Measurements from ENCODE around the gene SYT15. TPM values are rescaled to one million over a fixed set of nuclear protein-coding genes. Genes with fewer than 3 reads are reported as not detected.
A peak's percentile ranks its signal among the peaks of the same experiment; 100 is the strongest.

Gene SYT15
- total and polyA plus RNA-seq, 2 of the 4 experiments (the other 2 are of a cell fraction) = 0.54 to 0.68 TPM

- Histone ChIP-seq H3K4ac (ENCODE audit: low read depth, low read length) (no peak within 1 kb of the TSS), H4K5ac (ENCODE audit: low read depth, low read length) (no peak within 1 kb of the TSS), H3K79me1 (ENCODE audit: low read depth in 1 of 2, low read length in 2 of 2) (no peaks in the 10 kb centered on the region), H3K27ac (ENCODE audit: insufficient read depth, low read length) (no peak within 1 kb of the TSS), H3K14ac (replicated peaks; ENCODE audit: low read depth, low read length) (no peak within 1 kb of the TSS), H2BK15ac (ENCODE audit: low read depth, low read length) (no peak within 1 kb of the TSS), H3K9ac (ENCODE audit: low read depth, low read length) (no peak within 1 kb of the TSS), H2BK5ac (ENCODE audit: low read depth, low read length, poor library complexity, severe bottlenecking) (no peak within 1 kb of the TSS), H2BK120ac (ENCODE audit: low read depth, low read length) (no peak within 1 kb of the TSS), H3K9me1 (ENCODE audit: insufficient read depth, low read length) (no peaks in the 10 kb centered on the region; the same call in 1 of the 2 replicates), H3K4me3 (ENCODE audit: insufficient read depth, low read depth, low read length) (peak within 1 kb of the TSS; percentile 15), H3K23ac (ENCODE audit: low read depth, low read length) (no peak within 1 kb of the TSS), H3K18ac (ENCODE audit: low read depth, low read length) (no peak within 1 kb of the TSS), H2AK9ac (replicated peaks; ENCODE audit: low read depth, low read length, poor library complexity) (no peak within 1 kb of the TSS), H3K36me3 (ENCODE audit: control insufficient read depth, insufficient read depth, low read length) (no peaks in the 10 kb centered on the region), H3K4me2 (ENCODE audit: low read depth, low read length) (peak within 1 kb of the TSS; percentile 47; the same call in 1 of the 2 replicates), H4K91ac (ENCODE audit: insufficient read depth, low read depth, low read length) (no peak within 1 kb of the TSS), H2BK20ac (ENCODE audit: low read depth, low read length) (no peak within 1 kb of the TSS), H2AFZ (replicated peaks; ENCODE audit: low read length, poor library complexity) (peak within 1 kb of the TSS; percentile 69), H4K20me1 (ENCODE audit: insufficient read depth, low read length) (no peaks in the 10 kb centered on the region), H4K8ac (ENCODE audit: low read depth in 2 of 2, low read length in 2 of 2) (no peak within 1 kb of the TSS), H3K27me3 (ENCODE audit: control insufficient read depth, insufficient read depth, low read length) (peaks cover 77% of the 10 kb centered on the region), H3K9me3 (ENCODE audit: control insufficient read depth, insufficient read depth, low read length) (no peaks in the 10 kb centered on the region), H3K4me1 (ENCODE audit: control insufficient read depth, insufficient read depth, low read length) (no peaks in the 10 kb centered on the region; the same call in 1 of the 2 replicates), H3K56ac (ENCODE audit: extremely low read depth, insufficient read depth, low read length) (no peak within 1 kb of the TSS), H2AK5ac (ENCODE audit: low read depth, low read length) (no peak within 1 kb of the TSS)
- 4% methylated on average over 57 of the region's 74 CpGs; no CpG with 5 or more reads in 1 of the 2 experiments for WGBS, 2 experiments (ENCODE audit: extremely low coverage in 2 of 2, insufficient read length in 1 of 2)
- ATAC-seq (ENCODE audit: low read depth) (peak; percentile 41), DNase-seq (no peak)
- TF ChIP-seq BHLHE40 (IDR thresholded peaks at IDR 0.05; ENCODE audit: low read depth, low read length) = no peak
- no peak for TF ChIP-seq RAD21 (IDR thresholded peaks at IDR 0.05; ENCODE audit: low read length)
- no peak for TF ChIP-seq CHD1 (IDR thresholded peaks at IDR 0.05; ENCODE audit: low read depth, low read length)
- TF ChIP-seq USF2 (IDR thresholded peaks at IDR 0.05; ENCODE audit: low read depth, low read length) = no peak
- no peak for TF ChIP-seq CTCF (conservative IDR thresholded peaks at IDR 0.05; ENCODE audit: low read depth, low read length)
- no peak for TF ChIP-seq CEBPB (IDR thresholded peaks at IDR 0.05; ENCODE audit: low read depth, low read length)
- no peak for TF ChIP-seq MAFK (IDR thresholded peaks at IDR 0.05; ENCODE audit: low read depth, low read length)
- TF ChIP-seq POLR2A (IDR thresholded peaks at IDR 0.05; ENCODE audit: low read depth, low read length) = no peak
- dilution Hi-C loops (cut with HindIII; ENCODE audit: low sequenced_read_pairs, unreplicated experiment) (no loop called here), intact Hi-C loops (cut with micrococcal nuclease) (no loop called here), in situ Hi-C loops (cut with MboI; ENCODE audit: low sequenced_read_pairs) (no loop called here)
- POLR2A ChIA-PET (ENCODE audit: unreplicated experiment) = no interaction called here
- CTCF ChIA-PET = no interaction called here
- BruUV-seq (replicated peaks) = no TSS peak
Measured at GRCh38 chr10:46556515-46557318, 22.2 kb upstream of the SYT15 start, which contains the start of gene GPRIN2. TSS of gene GPRIN2 (minus strand) at chr10:46556658. CDS start at chr10:46550736, 5,922 bp downstream.

All from IMR-90 (cell line).